CD4-positive, alpha-beta memory T cell (primary cell): ENCODE results near the gene KRTAP4-1. TPM values are rescaled to one million over a fixed set of nuclear protein-coding genes. Genes with fewer than 3 reads are reported as not detected.
"Not testable (repeated sequence)": the region's sequence is repeated elsewhere in the genome, so short reads cannot be mapped to it uniquely, and the experiment has no call there.

Experiments
- CTCF ChIA-PET: fragments of 350-600 bp; sonication (Branson Sonifier 250); formaldehyde crosslinking; loops from one replicate; lab custom pipeline; 2021; ENCODE audit warnings: inconsistent platforms; ENCODE audit not compliant: partially characterized antibody; lab: Charles Lee
- POLR2A ChIA-PET: fragments of 350-600 bp; sonication (Branson Sonifier 250); formaldehyde crosslinking; loops from one replicate; lab custom pipeline; 2021; ENCODE audit not compliant: partially characterized antibody; lab: Charles Lee
- DNase-seq, 5 donors: peaks; one replicate each; pipeline versions ENCODE4 v3.0.0 to v3.0.0-alpha.2; 2020 to 2022; ENCODE audit warnings: mixed read lengths in 1 of 5
- H3K27ac ChIP-seq: one replicate; pipeline ENCODE4 v1.7.0; 2013; ENCODE audit warnings: low read depth, low read length
- H3K27me3 ChIP-seq: 2 replicates; pipeline ENCODE4 v1.7.0; 2013; ENCODE audit warnings: mild to moderate bottlenecking, low read length, moderate library complexity; ENCODE audit not compliant: insufficient read depth
- H3K36me3 ChIP-seq: 2 replicates; pipeline ENCODE4 v1.7.0; 2013; ENCODE audit warnings: mild to moderate bottlenecking, low read length, moderate library complexity; ENCODE audit not compliant: insufficient read depth
- H3K4me1 ChIP-seq: 2 replicates; pipeline ENCODE4 v1.7.0; 2013; ENCODE audit warnings: mild to moderate bottlenecking, low read length, moderate library complexity; ENCODE audit not compliant: insufficient read depth
- H3K4me3 ChIP-seq, 2 donors: one replicate each; pipeline ENCODE4 v1.7.0; 2013; ENCODE audit warnings: low read length in 2 of 2, mild to moderate bottlenecking in 1 of 2
- H3K9me3 ChIP-seq, 2 donors: one replicate each; pipeline ENCODE4 v1.7.0; 2013; ENCODE audit warnings: low read length in 2 of 2, control low read depth in 1 of 2; ENCODE audit not compliant: control insufficient read depth in 1 of 2
- H3K27ac Mint-ChIP-seq, 7 donors: one replicate each; pipeline ENCODE4 v1.8.0; 2020 to 2021; ENCODE audit warnings: mixed read lengths in 7 of 7, mild to moderate bottlenecking in 6 of 7, inconsistent platforms in 3 of 7, moderate library complexity in 3 of 7
- H3K27me3 Mint-ChIP-seq, 2 donors: one replicate each; pipeline ENCODE4 v1.8.0; 2020 to 2021; ENCODE audit warnings: mixed read lengths in 2 of 2
- H3K36me3 Mint-ChIP-seq, 2 donors: one replicate each; pipeline ENCODE4 v1.8.0; 2020 to 2021; ENCODE audit warnings: mixed read lengths in 2 of 2, inconsistent platforms in 1 of 2, mild to moderate bottlenecking in 1 of 2
- H3K4me1 Mint-ChIP-seq, 4 donors: one replicate each; pipeline ENCODE4 v1.8.0; 2020 to 2021; ENCODE audit warnings: mixed read lengths in 4 of 4, mild to moderate bottlenecking in 1 of 4
- H3K4me3 Mint-ChIP-seq, 8 donors: one replicate each; pipeline ENCODE4 v1.8.0; 2020 to 2021; ENCODE audit warnings: mixed read lengths in 8 of 8, mild to moderate bottlenecking in 7 of 8, moderate library complexity in 6 of 8, inconsistent platforms in 3 of 8
- H3K9me3 Mint-ChIP-seq, 8 donors: one replicate each; pipeline ENCODE4 v1.8.0; 2020 to 2021; ENCODE audit warnings: mixed read lengths in 8 of 8, mild to moderate bottlenecking in 5 of 8, inconsistent platforms in 3 of 8, moderate library complexity in 1 of 8
- intact Hi-C: fragments of 100-400 bp; cut with micrococcal nuclease; formaldehyde crosslinking; loops from one replicate; pipeline ENCODE4 v1.15.1; 2023
- polyA plus RNA-seq, 2 donors: library from polyadenylated mRNA; unstranded; fragments of 300-500 nt; fragmentation: Illumina TruSeq; gene quantifications; one replicate each; pipeline ENCODE4 v1.2.3, GENCODE V29; 2021
- total RNA-seq, 2 experiments: library from RNA; stranded (reverse); gene quantifications; one replicate each; pipeline ENCODE4 v1.2.3, GENCODE V29; 2021

Gene KRTAP4-1
- total and polyA plus RNA-seq, 4 experiments from 2014 or later: not detected

GRCh38 chr17:41140360-41141131, 44.2 kb downstream of the KRTAP4-1 start, which contains the start of gene KRTAP4-6:
Gene KRTAP4-6, minus strand, starts transcription at chr17:41140544. Its CDS starts 57 bp downstream, at chr17:41140487.
- no peak within 1 kb of the TSS for H3K4me3 Mint-ChIP-seq
- peaks cover 5 to 6% of the 10 kb centered on the region in 2 donors for H3K27me3 Mint-ChIP-seq
- Histone ChIP-seq H3K27me3 (no peaks in the 10 kb centered on the region), H3K4me1 (no peaks in the 10 kb centered on the region), H3K4me3 (no peak within 1 kb of the TSS), H3K27ac (no peak within 1 kb of the TSS), H3K9me3 (no peaks in the 10 kb centered on the region), H3K36me3 (no peaks in the 10 kb centered on the region)
- ChIA-PET CTCF (interaction anchor here (0.6 to 0.8 kb wide), 2 partner anchors 10 to 182 kb away, joined by 3 read pairs; no protein-coding TSS in a partner anchor), POLR2A (interaction anchor here (0.7 to 1.2 kb wide), 3 partner anchors 10 to 168 kb away, joined by 3 read pairs; partner anchors contain the start of gene KRTAP4-2)
- peak within 1 kb of the TSS in 1 of 7 donors; percentile 4 for H3K27ac Mint-ChIP-seq
- peaks cover 5 to 46% (median 30%) of the 10 kb centered on the region in 8 donors for H3K9me3 Mint-ChIP-seq
- H3K4me1 Mint-ChIP-seq: peaks cover 0 to 11% (median 2%) of the 10 kb centered on the region in 4 donors
- intact Hi-C loops: no loop called here
- H3K36me3 Mint-ChIP-seq: peaks cover 10 to 24% of the 10 kb centered on the region in 2 donors
- no peak for DNase-seq

- Mint-ChIP-seq H3K4me1 (peaks cover 0 to 11% (median 2%) of the 10 kb centered on the region in 4 donors), H3K9me3 (peaks cover 5 to 43% (median 30%) of the 10 kb centered on the region in 8 donors), H3K36me3 (peaks cover 10 to 24% of the 10 kb centered on the region in 2 donors), H3K27ac (peak overlapping the region in 1 of 7 donors; percentile 4)
- H3K27me3 ChIP-seq, H3K4me3 ChIP-seq, H3K4me3 Mint-ChIP-seq, intact Hi-C loops, DNase-seq, H3K27me3 Mint-ChIP-seq, H3K27ac ChIP-seq, H3K4me1 ChIP-seq, H3K36me3 ChIP-seq, CTCF ChIA-PET, H3K9me3 ChIP-seq: not testable (repeated sequence)
- POLR2A ChIA-PET: interaction anchor here (1.0 kb wide), 1 partner anchor 38 kb away, joined by 3 read pairs; the partner anchor contains the start of gene KRTAP4-2
These were observed 44.8 kb downstream of the KRTAP4-1 start for GRCh38 chr17:41139865-41140264.

Other genes starting within 250 kb of the KRTAP4-1 start
Only the 30 nearest of the 41 such genes appear.
- gene KRTAP1-5, start 157.7 kb downstream of the KRTAP4-1 start, total RNA-seq: not detected
- gene KRTAP1-5, start 157.7 kb downstream of the KRTAP4-1 start, polyA plus RNA-seq: not detected
- gene KRTAP1-4, start 154.7 kb downstream of the KRTAP4-1 start, total RNA-seq: not detected
- gene KRTAP1-4, start 154.7 kb downstream of the KRTAP4-1 start, polyA plus RNA-seq: not detected
- gene KRTAP1-3, start 150.0 kb downstream of the KRTAP4-1 start, total RNA-seq: not detected
- not detected for gene KRTAP1-3, start 150.0 kb downstream of the KRTAP4-1 start, polyA plus RNA-seq
- gene KRTAP1-1, start 143.5 kb downstream of the KRTAP4-1 start, total RNA-seq: not detected
- gene KRTAP1-1, start 143.5 kb downstream of the KRTAP4-1 start, polyA plus RNA-seq: not detected
- not detected for gene KRTAP2-1, start 137.6 kb downstream of the KRTAP4-1 start, total RNA-seq
- not detected for gene KRTAP2-1, start 137.6 kb downstream of the KRTAP4-1 start, polyA plus RNA-seq
- not detected for gene KRTAP2-2, start 129.7 kb downstream of the KRTAP4-1 start, total RNA-seq
- gene KRTAP2-2, start 129.7 kb downstream of the KRTAP4-1 start, polyA plus RNA-seq: not detected
- not detected for gene KRTAP2-3, start 124.8 kb downstream of the KRTAP4-1 start, total RNA-seq
- gene KRTAP2-3, start 124.8 kb downstream of the KRTAP4-1 start, polyA plus RNA-seq: not detected
- not detected for gene KRTAP2-4, start 119.0 kb downstream of the KRTAP4-1 start, total RNA-seq
- not detected for gene KRTAP2-4, start 119.0 kb downstream of the KRTAP4-1 start, polyA plus RNA-seq
- not detected for gene KRTAP4-7, start 100.8 kb downstream of the KRTAP4-1 start, total RNA-seq
- not detected for gene KRTAP4-7, start 100.8 kb downstream of the KRTAP4-1 start, polyA plus RNA-seq
- not detected for gene KRTAP4-8, start 86.8 kb downstream of the KRTAP4-1 start, total RNA-seq
- not detected for gene KRTAP4-8, start 86.8 kb downstream of the KRTAP4-1 start, polyA plus RNA-seq
- not detected for gene KRTAP4-16, start 82.7 kb downstream of the KRTAP4-1 start, total RNA-seq
- gene KRTAP4-16, start 82.7 kb downstream of the KRTAP4-1 start, polyA plus RNA-seq: not detected
- not detected for gene KRTAP4-9, start 79.5 kb downstream of the KRTAP4-1 start, total RNA-seq
- gene KRTAP4-9, start 79.5 kb downstream of the KRTAP4-1 start, polyA plus RNA-seq: not detected
- not detected for gene KRTAP4-11, start 66.5 kb downstream of the KRTAP4-1 start, total RNA-seq
- not detected for gene KRTAP4-11, start 66.5 kb downstream of the KRTAP4-1 start, polyA plus RNA-seq
- not detected for gene KRTAP4-12, start 60.7 kb downstream of the KRTAP4-1 start, total RNA-seq
- not detected for gene KRTAP4-12, start 60.7 kb downstream of the KRTAP4-1 start, polyA plus RNA-seq
- gene KRTAP4-6, start 44.4 kb downstream of the KRTAP4-1 start, total RNA-seq: not detected
- gene KRTAP4-6, start 44.4 kb downstream of the KRTAP4-1 start, polyA plus RNA-seq: under 1 TPM in 1 of 2 donors, not detected in 1; 0.24 TPM
- gene KRTAP4-5, start 35.1 kb downstream of the KRTAP4-1 start, total RNA-seq: not detected
- not detected for gene KRTAP4-5, start 35.1 kb downstream of the KRTAP4-1 start, polyA plus RNA-seq
- gene KRTAP4-4, start 24.2 kb downstream of the KRTAP4-1 start, total RNA-seq: not detected
- gene KRTAP4-4, start 24.2 kb downstream of the KRTAP4-1 start, polyA plus RNA-seq: not detected
- gene KRTAP4-3, start 16.7 kb downstream of the KRTAP4-1 start, total RNA-seq: not detected
- gene KRTAP4-3, start 16.7 kb downstream of the KRTAP4-1 start, polyA plus RNA-seq: not detected
- not detected for gene KRTAP4-2, start 6.7 kb downstream of the KRTAP4-1 start, total RNA-seq
- gene KRTAP4-2, start 6.7 kb downstream of the KRTAP4-1 start, polyA plus RNA-seq: not detected
- not detected for gene KRTAP9-1, start 5.0 kb upstream of the KRTAP4-1 start, total RNA-seq
- not detected for gene KRTAP9-1, start 5.0 kb upstream of the KRTAP4-1 start, polyA plus RNA-seq
- gene KRTAP9-2, start 41.7 kb upstream of the KRTAP4-1 start, total RNA-seq: not detected
- gene KRTAP9-2, start 41.7 kb upstream of the KRTAP4-1 start, polyA plus RNA-seq: not detected
- not detected for gene KRTAP9-3, start 47.5 kb upstream of the KRTAP4-1 start, total RNA-seq
- not detected for gene KRTAP9-3, start 47.5 kb upstream of the KRTAP4-1 start, polyA plus RNA-seq
- not detected for gene KRTAP9-8, start 53.1 kb upstream of the KRTAP4-1 start, total RNA-seq
- not detected for gene KRTAP9-8, start 53.1 kb upstream of the KRTAP4-1 start, polyA plus RNA-seq
- gene KRTAP9-4, start 64.8 kb upstream of the KRTAP4-1 start, total RNA-seq: not detected
- gene KRTAP9-4, start 64.8 kb upstream of the KRTAP4-1 start, polyA plus RNA-seq: not detected
- not detected for gene KRTAP9-9, start 70.5 kb upstream of the KRTAP4-1 start, total RNA-seq
- gene KRTAP9-9, start 70.5 kb upstream of the KRTAP4-1 start, polyA plus RNA-seq: not detected
- not detected for gene KRTAP9-6, start 80.5 kb upstream of the KRTAP4-1 start, total RNA-seq
- gene KRTAP9-6, start 80.5 kb upstream of the KRTAP4-1 start, polyA plus RNA-seq: not detected
- not detected for gene KRTAP9-7, start 90.8 kb upstream of the KRTAP4-1 start, total RNA-seq
- gene KRTAP9-7, start 90.8 kb upstream of the KRTAP4-1 start, polyA plus RNA-seq: not detected
- gene KRTAP29-1, start 117.9 kb upstream of the KRTAP4-1 start, total RNA-seq: not detected
- not detected for gene KRTAP29-1, start 117.9 kb upstream of the KRTAP4-1 start, polyA plus RNA-seq
- under 1 TPM in 1 of 2 experiments, not detected in 1; 0.28 TPM for gene KRTAP16-1, start 124.4 kb upstream of the KRTAP4-1 start, total RNA-seq
- not detected for gene KRTAP16-1, start 124.4 kb upstream of the KRTAP4-1 start, polyA plus RNA-seq
- gene KRTAP17-1, start 130.8 kb upstream of the KRTAP4-1 start, total RNA-seq: not detected
- gene KRTAP17-1, start 130.8 kb upstream of the KRTAP4-1 start, polyA plus RNA-seq: not detected